Peyer's patch (tissue), 4 donors: Measurements from ENCODE around the gene WRAP53. TPM values are rescaled to one million over a fixed set of nuclear protein-coding genes. Genes with fewer than 3 reads are reported as not detected.
A peak's percentile ranks its signal among the peaks of the same experiment; 100 is the strongest.

Experiments
- DNase-seq, 3 donors: peaks; one replicate each; pipeline ENCODE4 v3.0.0-alpha.2; 2017 to 2019
- H3K27ac ChIP-seq, 4 donors: fragments of 200-600 bp; sonication (generic); one replicate each; pipeline ENCODE4 v1.5.1; 2016 to 2019
- H3K27me3 ChIP-seq, 2 donors: fragments of 200-600 bp; sonication (generic); one replicate each; pipeline ENCODE4 v1.5.1; 2019
- H3K36me3 ChIP-seq, 3 donors: fragments of 200-600 bp; sonication (generic); one replicate each; pipeline ENCODE4 v1.5.1; 2016 to 2019
- H3K4me1 ChIP-seq, 4 donors: fragments of 200-600 bp; sonication (generic); one replicate each; pipeline ENCODE4 v1.5.1; 2016 to 2019
- H3K4me3 ChIP-seq, 4 donors: fragments of 200-600 bp; sonication (generic); 1 replicate in 3 of 4; 2 replicates in 1 of 4; pipeline ENCODE4 v1.5.1; 2016 to 2019; ENCODE audit warnings: mild to moderate bottlenecking in 1 of 4
- H3K9me3 ChIP-seq, 4 donors: fragments of 200-600 bp; sonication (generic); one replicate each; pipeline ENCODE4 v1.5.1; 2016 to 2019; ENCODE audit warnings: mild to moderate bottlenecking in 1 of 4
- POLR2A ChIP-seq, 2 donors: fragments of 450-650 bp; IDR thresholded peaks; one replicate each; pipeline ENCODE4 v1.5.1; 2017; ENCODE audit warnings: antibody characterized with exemption in 2 of 2, mild to moderate bottlenecking in 2 of 2, moderate library complexity in 2 of 2
- total RNA-seq, 4 donors: library from RNA; depleted of rRNA; stranded (reverse); fragments of >200 nt; gene quantifications; one replicate each; pipeline ENCODE4 v1.1.0, GENCODE V29; 2016
- TF ChIP-seq, protein P1 (sequence below), 6 experiments: fragments of 450-650 bp in 4 of 6; fragments of 200-600 bp in 2 of 6; sonication (generic) in 1 of 6; IDR thresholded peaks; one replicate each; pipeline ENCODE4 v1.5.1; 2017 to 2019; ENCODE audit warnings: antibody characterized with exemption in 6 of 6, mild to moderate bottlenecking in 3 of 6, moderate library complexity in 1 of 6

Gene WRAP53
- total RNA-seq, 4 donors from 2014 or later, result 4.6 to 9.3 (median 6.2) TPM

DNA sequence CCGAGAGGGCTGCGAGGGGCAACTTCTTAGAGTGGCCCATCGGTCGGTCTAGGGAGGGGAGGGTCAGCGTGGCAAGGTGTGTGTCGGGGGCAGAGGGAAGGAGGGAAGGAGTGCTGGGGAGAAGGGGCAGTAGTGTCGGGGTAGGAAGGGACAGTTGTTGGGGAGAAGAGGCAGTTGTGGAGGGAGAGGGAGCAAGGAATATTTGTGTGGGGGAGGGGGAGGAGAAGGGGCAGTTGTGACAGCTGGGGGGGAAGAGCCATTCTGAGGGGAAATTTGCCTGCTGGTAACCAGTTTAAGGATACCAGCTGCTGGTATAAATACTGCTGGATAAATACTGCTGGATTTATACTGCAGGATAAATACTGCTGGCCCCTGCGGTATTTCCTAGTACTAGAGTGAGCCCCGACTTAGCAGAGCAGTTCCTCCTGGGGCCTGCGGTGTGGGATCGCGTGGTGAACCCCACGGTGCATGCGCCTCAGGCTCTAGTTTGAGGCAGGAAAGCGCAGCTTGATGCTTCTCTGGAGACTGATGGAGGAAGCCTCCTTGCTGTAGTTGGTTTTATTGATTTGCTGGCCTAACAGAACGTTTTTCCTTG lies 29.6 kb downstream of the WRAP53 start:
- Histone ChIP-seq H3K9me3 (no peaks in the 10 kb centered on the region), H3K4me3 (peak overlapping the region; percentile 23 to 54 (median 50)), H3K27me3 (peaks cover 0 to 5% of the 10 kb centered on the region in 2 donors), H3K36me3 (no peaks in the 10 kb centered on the region), H3K4me1 (peaks cover 0 to 17% (median 9%) of the 10 kb centered on the region in 4 donors), H3K27ac (peak overlapping the region in 1 of 4 donors; percentile 13)
- no peak for DNase-seq
- TF ChIP-seq POLR2A (IDR thresholded peaks at IDR 0.05), result no peak
- TF ChIP-seq, protein P1, sequence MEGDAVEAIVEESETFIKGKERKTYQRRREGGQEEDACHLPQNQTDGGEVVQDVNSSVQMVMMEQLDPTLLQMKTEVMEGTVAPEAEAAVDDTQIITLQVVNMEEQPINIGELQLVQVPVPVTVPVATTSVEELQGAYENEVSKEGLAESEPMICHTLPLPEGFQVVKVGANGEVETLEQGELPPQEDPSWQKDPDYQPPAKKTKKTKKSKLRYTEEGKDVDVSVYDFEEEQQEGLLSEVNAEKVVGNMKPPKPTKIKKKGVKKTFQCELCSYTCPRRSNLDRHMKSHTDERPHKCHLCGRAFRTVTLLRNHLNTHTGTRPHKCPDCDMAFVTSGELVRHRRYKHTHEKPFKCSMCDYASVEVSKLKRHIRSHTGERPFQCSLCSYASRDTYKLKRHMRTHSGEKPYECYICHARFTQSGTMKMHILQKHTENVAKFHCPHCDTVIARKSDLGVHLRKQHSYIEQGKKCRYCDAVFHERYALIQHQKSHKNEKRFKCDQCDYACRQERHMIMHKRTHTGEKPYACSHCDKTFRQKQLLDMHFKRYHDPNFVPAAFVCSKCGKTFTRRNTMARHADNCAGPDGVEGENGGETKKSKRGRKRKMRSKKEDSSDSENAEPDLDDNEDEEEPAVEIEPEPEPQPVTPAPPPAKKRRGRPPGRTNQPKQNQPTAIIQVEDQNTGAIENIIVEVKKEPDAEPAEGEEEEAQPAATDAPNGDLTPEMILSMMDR (IDR thresholded peaks at IDR 0.05), result no peak

DNA sequence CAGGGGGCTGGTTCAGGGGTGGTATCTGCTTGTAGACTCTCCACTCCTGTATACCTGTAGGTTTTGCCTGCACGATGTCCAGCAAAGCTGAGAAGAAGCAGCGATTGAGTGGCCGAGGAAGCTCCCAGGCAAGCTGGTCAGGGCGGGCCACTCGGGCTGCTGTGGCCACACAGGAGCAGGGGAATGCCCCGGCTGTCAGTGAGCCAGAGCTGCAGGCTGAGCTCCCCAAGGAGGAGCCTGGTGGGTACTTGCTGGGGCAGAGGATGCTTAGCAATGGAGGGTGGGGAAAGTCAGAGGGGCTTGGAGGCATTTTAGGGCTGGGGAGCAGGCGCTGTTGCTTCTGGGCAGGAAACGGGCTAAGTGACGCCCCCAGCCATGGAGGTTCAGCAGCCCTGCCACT lies 31.4 kb downstream of the WRAP53 start:
- peaks cover 0 to 17% (median 9%) of the 10 kb centered on the region in 4 donors for H3K4me1 ChIP-seq
- peaks cover 0 to 5% of the 10 kb centered on the region in 2 donors for H3K27me3 ChIP-seq
- no peaks in the 10 kb centered on the region for H3K9me3 ChIP-seq
- TF ChIP-seq POLR2A (IDR thresholded peaks at IDR 0.05), result no peak
- DNase-seq, result no peak
- H3K4me3 ChIP-seq, result no peak overlapping the region
- no peaks in the 10 kb centered on the region for H3K36me3 ChIP-seq
- H3K27ac ChIP-seq, result no peak overlapping the region

DNA sequence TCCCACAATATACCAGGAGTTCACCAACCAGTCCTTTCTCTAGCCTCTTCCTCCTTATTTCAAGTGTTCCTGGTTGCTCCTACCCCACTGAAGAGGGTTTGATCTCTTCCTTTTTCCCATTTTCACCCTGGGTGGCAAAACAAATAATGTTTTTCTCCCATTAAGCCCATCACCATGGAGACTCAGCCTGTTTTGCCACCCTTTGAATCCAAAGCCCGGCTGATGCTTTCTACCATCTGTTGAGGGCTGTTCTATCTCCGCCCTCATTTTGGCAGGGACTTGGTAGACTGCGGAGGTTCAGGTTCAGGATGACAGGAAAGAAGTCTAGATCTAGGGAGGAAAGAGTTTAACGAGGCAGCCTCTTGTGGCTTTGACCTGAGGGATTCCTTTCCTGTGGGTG lies 31.8 kb downstream of the WRAP53 start:
- no peak overlapping the region for H3K4me3 ChIP-seq
- TF ChIP-seq, protein P1 (IDR thresholded peaks at IDR 0.05), result no peak
- no peak for TF ChIP-seq POLR2A (IDR thresholded peaks at IDR 0.05)
- no peaks in the 10 kb centered on the region for H3K9me3 ChIP-seq
- no peak overlapping the region for H3K27ac ChIP-seq
- H3K27me3 ChIP-seq, result peaks cover 0 to 5% of the 10 kb centered on the region in 2 donors
- DNase-seq, result no peak
- no peaks in the 10 kb centered on the region for H3K36me3 ChIP-seq
- H3K4me1 ChIP-seq, result peaks cover 0 to 17% (median 9%) of the 10 kb centered on the region in 4 donors

DNA sequence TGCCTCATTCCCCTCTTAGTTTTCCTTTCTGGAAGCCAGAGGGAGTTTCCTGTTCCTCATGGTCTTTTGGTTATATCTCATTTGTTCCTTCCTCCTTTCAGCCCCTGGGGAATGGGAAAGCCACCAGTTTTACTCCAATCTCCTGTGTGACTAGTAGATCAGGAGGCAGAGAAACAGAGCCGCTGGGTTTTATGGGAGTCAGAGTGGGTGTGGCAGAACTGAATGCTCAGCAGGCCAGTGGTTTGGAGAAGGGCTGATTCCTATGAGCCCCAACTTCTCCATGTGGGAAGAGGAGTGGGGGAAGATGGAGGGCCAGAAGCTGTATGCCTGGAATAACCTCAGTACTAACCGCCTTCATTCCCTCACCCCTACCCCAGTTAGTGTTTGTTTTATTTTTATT lies 33.3 kb downstream of the WRAP53 start:
- no peak overlapping the region for H3K27ac ChIP-seq
- H3K36me3 ChIP-seq, result no peaks in the 10 kb centered on the region
- TF ChIP-seq POLR2A (IDR thresholded peaks at IDR 0.05), result no peak
- TF ChIP-seq, protein P1 (IDR thresholded peaks at IDR 0.05), result no peak

DNA sequence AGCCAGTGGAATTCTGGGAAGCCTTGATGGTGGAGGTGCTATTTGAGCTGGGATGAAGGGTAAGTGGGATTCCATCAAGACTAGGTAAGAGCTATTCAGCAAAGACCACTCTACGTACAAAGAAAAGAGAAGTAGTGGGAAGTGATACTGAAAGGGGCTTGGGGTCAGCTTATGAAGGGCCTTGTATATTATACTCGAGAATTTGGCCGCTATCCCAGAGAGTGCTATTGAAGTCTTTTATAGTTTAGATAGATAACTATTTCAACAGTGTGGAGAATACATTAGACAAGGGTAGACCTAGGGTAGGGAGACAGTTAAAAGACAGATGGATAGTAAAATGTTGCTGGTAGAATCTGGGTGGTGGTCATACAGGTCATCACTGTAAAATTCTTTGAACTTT lies 39.6 kb downstream of the WRAP53 start:
- TF ChIP-seq, protein P1 (IDR thresholded peaks at IDR 0.05), result no peak
- no peak for TF ChIP-seq POLR2A (IDR thresholded peaks at IDR 0.05)

More for the DNA sequence above, 33.3 kb downstream of the WRAP53 start:
- DNase-seq, result no peak
- Histone ChIP-seq H3K9me3 (no peaks in the 10 kb centered on the region), H3K4me1 (peaks cover 0 to 14% (median 9%) of the 10 kb centered on the region in 4 donors), H3K27me3 (no peaks in the 10 kb centered on the region), H3K4me3 (no peak overlapping the region)

DNA sequence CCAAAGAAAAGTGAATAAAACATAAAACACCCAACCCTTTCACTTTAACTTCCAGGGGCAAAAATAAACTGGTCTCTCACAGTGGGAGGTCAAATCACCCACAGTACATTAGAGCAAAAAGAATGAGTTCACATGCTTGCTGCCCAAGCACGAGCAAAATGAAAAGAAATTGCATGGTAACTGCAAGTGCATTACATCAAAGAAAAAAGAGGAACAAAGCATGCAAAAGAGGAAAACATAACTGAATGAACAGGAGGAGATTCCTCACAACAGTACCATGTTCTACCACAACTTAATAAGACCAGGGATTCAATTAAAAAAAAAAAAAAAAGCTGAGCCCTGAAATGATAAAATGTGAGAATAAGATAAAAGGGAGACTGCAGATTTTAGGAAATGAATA lies 41.5 kb downstream of the WRAP53 start:
- H3K4me3 ChIP-seq, result no peak overlapping the region
- TF ChIP-seq, protein P1 (IDR thresholded peaks at IDR 0.05), result no peak
- TF ChIP-seq POLR2A (IDR thresholded peaks at IDR 0.05), result no peak
- DNase-seq, result no peak

More for the DNA sequence above, 39.6 kb downstream of the WRAP53 start:
- no peak overlapping the region for H3K4me3 ChIP-seq
- DNase-seq, result no peak
- H3K4me1 ChIP-seq, result no peaks in the 10 kb centered on the region
- H3K27me3 ChIP-seq, result no peaks in the 10 kb centered on the region
- H3K27ac ChIP-seq, result no peak overlapping the region
- H3K9me3 ChIP-seq, result no peaks in the 10 kb centered on the region
- H3K36me3 ChIP-seq, result no peaks in the 10 kb centered on the region

More for the DNA sequence above, 41.5 kb downstream of the WRAP53 start:
- H3K27ac ChIP-seq, result no peak overlapping the region
- no peaks in the 10 kb centered on the region for H3K27me3 ChIP-seq
- no peaks in the 10 kb centered on the region for H3K9me3 ChIP-seq
- H3K4me1 ChIP-seq, result no peaks in the 10 kb centered on the region
- no peaks in the 10 kb centered on the region for H3K36me3 ChIP-seq
